Ishikawa (cell line): ENCODE data around the gene ASB6.

ENCODE experiments used
- CEBPB ChIP-seq: IDR thresholded peaks from 2 replicates; pipeline ENCODE4 v1.6.1; 2012
- CREB1 ChIP-seq: IDR thresholded peaks from 2 replicates; pipeline ENCODE4 v1.6.1; 2012; ENCODE audit warnings: low read depth
- EGR1 ChIP-seq: IDR thresholded peaks from 2 replicates; pipeline ENCODE4 v1.6.1; 2012
- EP300 ChIP-seq: IDR thresholded peaks from 2 replicates; pipeline ENCODE4 v1.6.1; 2012; ENCODE audit warnings: borderline replicate concordance
- NFIC ChIP-seq: IDR thresholded peaks from 2 replicates; pipeline ENCODE4 v1.6.1; 2012
- RAD21 ChIP-seq: IDR thresholded peaks from 2 replicates; pipeline ENCODE4 v1.6.1; 2012; ENCODE audit warnings: low read depth
- TAF1 ChIP-seq: IDR thresholded peaks from 2 replicates; pipeline ENCODE4 v1.6.1; 2012; ENCODE audit warnings: low read depth, mild to moderate bottlenecking
- TCF12 ChIP-seq: IDR thresholded peaks from 2 replicates; pipeline ENCODE4 v1.6.1; 2012; ENCODE audit warnings: low read depth
- TEAD4 ChIP-seq: IDR thresholded peaks from 2 replicates; pipeline ENCODE4 v1.6.1; 2012
- YY1 ChIP-seq: IDR thresholded peaks from 2 replicates; pipeline ENCODE4 v1.6.1; 2012; ENCODE audit warnings: low read depth
- ZBTB7A ChIP-seq: IDR thresholded peaks from 2 replicates; pipeline ENCODE4 v1.6.1; 2012; ENCODE audit warnings: low read depth
- TF ChIP-seq, protein P1 (sequence below): IDR thresholded peaks from 2 replicates; pipeline ENCODE4 v1.6.1; 2012
- TF ChIP-seq, protein P2 (sequence below): IDR thresholded peaks from 2 replicates; pipeline ENCODE4 v1.6.1; 2012; ENCODE audit warnings: low read depth, mild to moderate bottlenecking
- TF ChIP-seq, protein P3 (sequence below): IDR thresholded peaks from 2 replicates; pipeline ENCODE4 v1.6.1; 2012

DNA sequence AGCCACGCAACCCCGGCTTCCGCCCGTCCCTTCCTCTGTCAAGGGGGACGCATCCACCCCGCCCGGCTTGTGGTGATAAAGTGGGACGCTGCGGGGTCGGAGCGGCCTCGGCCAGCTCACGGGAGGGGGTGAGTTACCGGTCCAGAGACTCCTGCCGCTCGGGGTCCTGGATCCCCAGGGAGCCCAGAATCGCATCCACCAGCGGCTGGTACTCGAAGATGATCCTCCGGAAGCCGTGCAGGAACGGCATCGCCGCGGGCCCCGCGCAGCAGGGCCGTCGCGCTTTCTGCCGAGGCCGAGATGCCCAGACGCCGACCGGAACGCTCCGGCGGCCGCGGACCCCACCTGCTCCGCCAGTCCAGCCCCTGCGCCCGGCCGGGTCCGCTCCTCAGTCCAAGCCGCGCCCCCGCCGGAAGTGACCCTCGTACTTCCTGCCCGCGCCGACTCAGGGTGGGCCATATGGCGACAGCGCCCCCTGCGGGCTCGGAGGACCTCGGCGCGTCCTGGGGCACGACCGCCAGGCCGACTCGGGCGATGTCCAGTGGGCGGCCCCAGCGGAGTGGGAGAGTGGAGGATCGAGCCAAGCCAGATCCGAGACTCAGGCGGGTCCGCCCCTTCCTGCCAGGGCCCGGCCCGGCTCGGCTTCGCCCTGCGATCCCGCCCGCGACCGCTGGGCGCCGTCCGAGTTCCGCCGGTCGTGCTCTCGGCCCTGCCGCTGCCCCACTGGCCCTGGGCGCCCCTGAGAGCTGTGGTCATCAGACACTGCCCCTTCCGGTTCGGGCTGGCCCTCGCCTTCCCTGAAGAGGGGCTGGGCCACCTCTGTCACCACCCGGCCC is at the start of gene ASB6:
- TF ChIP-seq EP300: no peak; the same call in 1 of the 2 replicates
- peak; percentile 89 for TF ChIP-seq RAD21
- TF ChIP-seq, protein P1, sequence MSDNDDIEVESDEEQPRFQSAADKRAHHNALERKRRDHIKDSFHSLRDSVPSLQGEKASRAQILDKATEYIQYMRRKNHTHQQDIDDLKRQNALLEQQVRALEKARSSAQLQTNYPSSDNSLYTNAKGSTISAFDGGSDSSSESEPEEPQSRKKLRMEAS: peak; percentile 75
- 0 out of 2 replicates have a peak, but pooled peaks have one; percentile 35 for TF ChIP-seq EGR1
- TF ChIP-seq TAF1: peak; percentile 79
- TF ChIP-seq, protein P2, sequence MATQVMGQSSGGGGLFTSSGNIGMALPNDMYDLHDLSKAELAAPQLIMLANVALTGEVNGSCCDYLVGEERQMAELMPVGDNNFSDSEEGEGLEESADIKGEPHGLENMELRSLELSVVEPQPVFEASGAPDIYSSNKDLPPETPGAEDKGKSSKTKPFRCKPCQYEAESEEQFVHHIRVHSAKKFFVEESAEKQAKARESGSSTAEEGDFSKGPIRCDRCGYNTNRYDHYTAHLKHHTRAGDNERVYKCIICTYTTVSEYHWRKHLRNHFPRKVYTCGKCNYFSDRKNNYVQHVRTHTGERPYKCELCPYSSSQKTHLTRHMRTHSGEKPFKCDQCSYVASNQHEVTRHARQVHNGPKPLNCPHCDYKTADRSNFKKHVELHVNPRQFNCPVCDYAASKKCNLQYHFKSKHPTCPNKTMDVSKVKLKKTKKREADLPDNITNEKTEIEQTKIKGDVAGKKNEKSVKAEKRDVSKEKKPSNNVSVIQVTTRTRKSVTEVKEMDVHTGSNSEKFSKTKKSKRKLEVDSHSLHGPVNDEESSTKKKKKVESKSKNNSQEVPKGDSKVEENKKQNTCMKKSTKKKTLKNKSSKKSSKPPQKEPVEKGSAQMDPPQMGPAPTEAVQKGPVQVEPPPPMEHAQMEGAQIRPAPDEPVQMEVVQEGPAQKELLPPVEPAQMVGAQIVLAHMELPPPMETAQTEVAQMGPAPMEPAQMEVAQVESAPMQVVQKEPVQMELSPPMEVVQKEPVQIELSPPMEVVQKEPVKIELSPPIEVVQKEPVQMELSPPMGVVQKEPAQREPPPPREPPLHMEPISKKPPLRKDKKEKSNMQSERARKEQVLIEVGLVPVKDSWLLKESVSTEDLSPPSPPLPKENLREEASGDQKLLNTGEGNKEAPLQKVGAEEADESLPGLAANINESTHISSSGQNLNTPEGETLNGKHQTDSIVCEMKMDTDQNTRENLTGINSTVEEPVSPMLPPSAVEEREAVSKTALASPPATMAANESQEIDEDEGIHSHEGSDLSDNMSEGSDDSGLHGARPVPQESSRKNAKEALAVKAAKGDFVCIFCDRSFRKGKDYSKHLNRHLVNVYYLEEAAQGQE: no peak
- TF ChIP-seq YY1: peak; percentile 56; the same call in 1 of the 2 replicates
- no peak for TF ChIP-seq CEBPB
- TF ChIP-seq CREB1: no peak
- peak; percentile 48 for TF ChIP-seq NFIC
- no peak for TF ChIP-seq TEAD4
- TF ChIP-seq TCF12: peak; percentile 87
- TF ChIP-seq, protein P3, sequence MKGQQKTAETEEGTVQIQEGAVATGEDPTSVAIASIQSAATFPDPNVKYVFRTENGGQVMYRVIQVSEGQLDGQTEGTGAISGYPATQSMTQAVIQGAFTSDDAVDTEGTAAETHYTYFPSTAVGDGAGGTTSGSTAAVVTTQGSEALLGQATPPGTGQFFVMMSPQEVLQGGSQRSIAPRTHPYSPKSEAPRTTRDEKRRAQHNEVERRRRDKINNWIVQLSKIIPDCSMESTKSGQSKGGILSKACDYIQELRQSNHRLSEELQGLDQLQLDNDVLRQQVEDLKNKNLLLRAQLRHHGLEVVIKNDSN: no peak
- TF ChIP-seq ZBTB7A: peak; percentile 46; the same call in 1 of the 2 replicates
